LHCN-M2 (cell line): ENCODE measurements around the gene SLC30A2. TPM values are rescaled to one million over a fixed set of nuclear protein-coding genes. Genes with fewer than 3 reads are reported as not detected.
"Not testable (repeated sequence)": the region's sequence is repeated elsewhere in the genome, so short reads cannot be mapped to it uniquely, and the experiment has no call there.

Experiments
- DNase-seq: peaks from one replicate; pipeline ENCODE4 v3.0.0-alpha.2; 2012; ENCODE audit warnings: low read depth
- polyA plus RNA-seq: library from polyadenylated mRNA; unstranded; fragments of >200 nt; gene quantifications from one replicate; pipeline ENCODE4 v1.2.1, GENCODE V29; 2012; ENCODE audit warnings: missing spikeins
- total RNA-seq: library from RNA; depleted of rRNA; stranded (reverse); fragments of >200 nt; gene quantifications from 2 replicates; pipeline ENCODE4 v1.2.3, GENCODE V29; 2014; rRNA removed

Gene SLC30A2, protein sequence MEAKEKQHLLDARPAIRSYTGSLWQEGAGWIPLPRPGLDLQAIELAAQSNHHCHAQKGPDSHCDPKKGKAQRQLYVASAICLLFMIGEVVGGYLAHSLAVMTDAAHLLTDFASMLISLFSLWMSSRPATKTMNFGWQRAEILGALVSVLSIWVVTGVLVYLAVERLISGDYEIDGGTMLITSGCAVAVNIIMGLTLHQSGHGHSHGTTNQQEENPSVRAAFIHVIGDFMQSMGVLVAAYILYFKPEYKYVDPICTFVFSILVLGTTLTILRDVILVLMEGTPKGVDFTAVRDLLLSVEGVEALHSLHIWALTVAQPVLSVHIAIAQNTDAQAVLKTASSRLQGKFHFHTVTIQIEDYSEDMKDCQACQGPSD
- total RNA-seq, result not detected in 2 replicates
- 0.02 TPM for polyA plus RNA-seq

DNA sequence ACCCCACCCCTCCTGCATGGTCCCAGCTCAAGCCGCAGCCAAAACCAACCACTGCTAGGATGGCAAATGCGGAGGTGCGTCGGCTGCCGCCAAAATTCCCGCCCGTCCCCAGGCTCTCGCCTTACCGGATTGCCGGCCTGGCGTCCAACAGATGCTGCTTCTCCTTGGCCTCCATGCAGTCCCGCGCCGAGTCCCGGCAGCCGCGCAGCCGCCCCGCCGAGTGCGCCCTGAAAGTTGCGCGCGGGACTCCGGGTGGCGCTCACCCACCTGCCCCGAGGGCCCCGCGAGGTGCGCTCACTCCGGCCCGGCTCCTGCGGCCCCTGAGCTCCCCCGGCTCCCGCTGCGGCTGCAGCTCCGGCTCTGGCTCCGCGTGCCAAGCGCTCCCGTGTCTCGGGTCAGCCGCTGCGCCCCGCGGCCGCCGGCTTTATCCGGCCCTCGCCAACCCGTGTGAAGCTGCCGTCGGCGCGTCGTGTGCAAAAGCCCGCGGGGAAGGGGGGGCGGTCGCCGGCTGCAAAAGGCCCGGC is at the start of gene SLC30A2:
TSS of gene SLC30A2 (minus strand) at position 397 of the 524 bp plus-strand sequence. CDS start at position 175, 222 bp downstream.
- DNase-seq, result no peak

- DNase-seq, result no peak
These were observed 48.9 kb upstream of the SLC30A2 start for GRCh38 chr1:26094677-26095383.

DNA sequence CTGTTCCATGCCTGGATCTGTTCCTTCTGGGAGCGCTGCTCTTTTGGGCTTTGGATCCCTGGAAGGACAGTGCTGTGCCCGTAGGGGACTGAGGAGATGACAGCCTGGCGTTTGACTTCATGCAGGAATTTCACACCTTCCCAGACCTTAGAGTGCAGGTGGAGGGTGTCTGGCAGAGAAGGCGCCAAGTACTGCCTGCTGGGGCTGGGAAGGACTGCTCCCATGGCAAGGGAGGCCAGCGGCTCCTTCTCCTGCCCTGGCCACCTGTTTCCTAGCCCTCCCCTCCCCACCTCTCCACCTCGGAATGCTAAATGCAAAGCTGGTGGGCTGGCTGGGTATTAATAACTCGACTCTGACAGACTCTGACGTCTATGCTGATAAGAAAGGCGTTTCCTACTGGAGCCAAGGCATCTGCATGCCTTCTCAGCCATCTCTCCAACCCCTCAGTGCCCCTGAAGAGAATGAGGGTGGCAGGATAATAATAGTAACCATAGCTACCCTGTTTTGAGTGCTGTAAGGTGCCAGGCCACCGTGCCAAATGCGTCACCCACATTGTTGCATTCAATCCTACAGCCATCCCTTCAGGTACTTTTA is 48.3 kb upstream of the SLC30A2 start:
- no peak for DNase-seq

DNA sequence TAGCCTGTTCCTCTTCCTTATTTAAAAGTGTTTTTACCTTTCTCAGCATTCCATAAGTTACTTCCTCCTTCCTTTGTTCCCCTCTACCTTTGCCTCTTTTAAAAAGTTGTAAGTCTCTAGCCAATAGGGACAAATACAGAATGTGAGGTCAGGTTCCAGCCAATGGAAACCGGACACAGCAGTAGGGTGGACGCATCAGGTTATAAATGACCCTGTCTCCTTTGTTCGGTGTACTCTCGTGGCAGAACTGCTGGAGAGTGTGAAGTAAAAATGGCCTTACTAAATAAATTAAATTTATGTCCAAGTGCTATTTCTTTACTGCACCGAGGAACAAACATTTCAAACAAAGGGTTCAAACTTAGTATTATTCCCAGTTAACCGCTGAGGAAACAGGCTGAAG is 47.7 kb upstream of the SLC30A2 start:
- DNase-seq, result not testable (repeated sequence)

DNA sequence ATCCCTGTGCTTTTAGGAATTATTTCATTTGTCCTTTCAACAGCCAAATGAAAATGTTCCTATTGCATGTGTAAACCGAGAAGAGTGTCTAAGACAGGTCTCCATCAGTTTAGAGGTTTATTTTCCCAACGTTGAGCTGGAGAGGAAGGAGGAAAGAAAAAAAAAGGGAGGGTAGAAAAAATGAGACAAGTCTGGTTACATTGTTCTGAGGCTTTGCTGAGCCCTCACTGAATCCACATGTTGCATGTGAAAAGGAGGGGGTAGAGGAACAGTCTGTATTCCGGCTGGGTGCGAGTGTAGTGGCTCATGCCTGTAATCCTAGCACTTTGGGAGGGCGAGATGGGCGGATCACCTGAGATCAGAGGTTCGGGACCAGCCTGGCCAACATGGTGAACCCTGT is 46.5 kb upstream of the SLC30A2 start:
- DNase-seq, result no peak

- DNase-seq, result no peak
These were observed 45.0 kb upstream of the SLC30A2 start for GRCh38 chr1:26090893-26091292.

DNA sequence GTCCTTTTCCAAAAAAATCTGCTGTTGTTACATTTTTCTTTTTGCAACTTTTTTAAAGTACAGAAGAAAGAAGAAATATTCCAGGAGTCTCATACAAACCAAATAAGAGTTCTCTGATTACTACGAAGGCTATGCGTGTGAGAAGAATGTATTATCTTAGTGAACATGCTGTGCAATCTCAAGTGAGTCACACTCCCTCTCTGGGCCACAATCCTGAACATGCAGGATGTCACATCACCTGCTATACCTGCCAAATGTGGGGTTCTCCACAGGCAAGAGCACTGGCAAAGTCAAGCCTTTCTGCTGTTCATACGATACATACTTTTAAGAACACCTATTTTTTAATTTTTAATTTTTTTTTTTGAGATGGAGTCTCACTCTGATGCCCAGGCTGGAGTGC is 43.2 kb upstream of the SLC30A2 start:
- no peak for DNase-seq

- no peak for DNase-seq
These were observed 38.9 kb upstream of the SLC30A2 start for GRCh38 chr1:26084844-26085243.

DNA sequence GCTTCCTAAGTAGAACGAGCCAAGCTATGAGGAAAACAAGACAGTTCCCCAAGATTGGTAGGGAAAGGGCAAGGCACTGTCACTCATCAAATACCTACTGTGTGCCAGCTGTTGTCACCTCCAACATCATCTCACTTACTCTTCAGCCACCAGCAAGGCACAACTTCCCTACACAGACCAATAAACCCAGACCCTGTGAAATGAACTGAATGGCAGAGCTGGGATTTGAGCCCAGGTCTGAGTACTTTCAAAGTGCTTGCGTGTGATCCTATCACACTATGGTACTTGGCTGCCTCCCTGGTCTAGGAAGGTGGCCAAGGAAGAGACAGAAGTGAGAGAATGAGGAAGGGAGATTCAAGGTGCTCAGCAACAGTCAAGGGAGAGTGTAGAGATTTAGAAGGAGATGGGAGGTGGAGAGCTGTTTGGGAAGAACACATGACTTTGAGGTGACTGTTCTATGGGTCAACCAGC is 38.2 kb upstream of the SLC30A2 start:
- DNase-seq, result no peak

GRCh38 chr1:26083208-26083607 is 37.3 kb upstream of the SLC30A2 start:
- peak; percentile 11 for DNase-seq

GRCh38 chr1:26082020-26082350 is 36.1 kb upstream of the SLC30A2 start:
- no peak for DNase-seq

GRCh38 chr1:26081267-26082019 is 35.5 kb upstream of the SLC30A2 start:
- DNase-seq, result no peak

DNA sequence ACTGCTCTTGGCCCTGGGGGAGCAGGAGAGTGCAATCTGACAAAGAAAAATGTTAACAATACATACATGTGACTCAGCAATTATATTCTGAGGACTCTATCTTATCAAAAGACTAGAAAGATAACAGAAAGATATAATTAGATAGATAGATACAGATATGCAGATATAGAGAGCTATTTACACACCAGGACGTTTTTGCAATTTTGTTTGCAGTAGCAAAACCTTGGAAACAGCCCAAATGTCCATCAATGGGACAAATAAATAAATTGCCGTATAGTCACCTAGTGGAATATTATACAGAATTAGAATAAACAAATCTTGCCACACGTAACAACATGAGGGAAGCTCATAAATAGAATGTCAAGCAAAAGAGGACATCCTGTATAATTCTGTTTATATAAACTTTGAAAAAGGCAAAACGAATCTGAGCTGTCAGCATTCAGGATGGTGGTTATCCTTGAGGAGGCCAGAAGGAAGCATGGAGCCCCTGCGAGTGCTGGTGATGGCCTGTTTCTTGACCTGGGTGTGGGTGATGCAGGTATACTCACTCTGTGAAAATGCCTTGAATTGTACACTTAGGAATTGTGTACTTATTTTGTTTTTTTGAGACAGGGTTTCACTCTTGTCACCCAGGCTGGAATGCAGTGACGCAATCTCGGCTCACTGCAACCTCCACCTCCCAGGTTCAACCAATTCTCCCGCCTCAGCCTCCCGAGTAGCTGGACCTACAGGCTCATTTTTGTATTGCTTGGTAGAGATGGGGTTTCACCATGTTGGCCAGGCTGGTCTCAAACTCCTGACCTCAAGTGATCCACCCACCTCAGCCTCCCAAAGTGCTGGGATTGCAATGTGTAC is 34.3 kb upstream of the SLC30A2 start:
- DNase-seq, result no peak

DNA sequence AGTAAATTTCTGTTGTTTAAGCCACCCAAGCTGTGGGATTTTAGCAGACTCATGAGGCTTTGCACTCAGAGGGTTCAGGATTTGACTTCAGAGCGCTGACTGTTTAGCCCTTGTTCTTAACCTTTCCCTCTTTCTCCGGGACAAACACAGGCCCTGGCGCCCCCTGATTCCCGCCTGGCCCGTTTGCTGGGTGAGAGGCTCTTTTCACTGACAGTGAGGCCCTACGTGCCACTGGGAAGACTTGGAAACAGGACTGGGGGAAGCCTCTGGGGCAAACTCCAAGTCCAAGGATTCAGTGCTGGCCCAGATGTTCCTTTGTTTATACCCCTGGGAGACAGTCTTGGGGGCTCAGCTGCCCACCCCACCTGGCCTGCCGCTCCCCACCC is 33.3 kb upstream of the SLC30A2 start:
- DNase-seq, result no peak

- DNase-seq, result no peak
These were observed 32.6 kb upstream of the SLC30A2 start for GRCh38 chr1:26078286-26079177.

DNA sequence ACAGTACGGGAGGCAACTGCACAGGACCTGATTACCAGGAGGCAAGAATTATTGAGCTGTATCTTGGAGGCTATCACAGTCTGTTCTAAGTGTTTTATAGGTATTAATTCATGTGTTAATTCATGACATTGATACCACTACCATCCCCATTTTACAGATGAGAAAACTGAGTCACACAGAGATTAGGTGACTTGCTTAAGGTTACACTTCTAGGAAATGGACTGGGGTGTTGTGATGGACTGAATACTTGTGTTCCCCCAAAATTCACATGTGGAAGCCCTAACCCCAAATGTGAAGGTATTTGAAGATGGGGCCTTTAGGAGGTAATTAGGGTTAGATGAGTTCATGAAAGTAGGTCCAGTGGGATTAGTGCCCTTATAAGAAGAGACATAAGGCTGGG is 31.6 kb upstream of the SLC30A2 start:
- no peak for DNase-seq

DNA sequence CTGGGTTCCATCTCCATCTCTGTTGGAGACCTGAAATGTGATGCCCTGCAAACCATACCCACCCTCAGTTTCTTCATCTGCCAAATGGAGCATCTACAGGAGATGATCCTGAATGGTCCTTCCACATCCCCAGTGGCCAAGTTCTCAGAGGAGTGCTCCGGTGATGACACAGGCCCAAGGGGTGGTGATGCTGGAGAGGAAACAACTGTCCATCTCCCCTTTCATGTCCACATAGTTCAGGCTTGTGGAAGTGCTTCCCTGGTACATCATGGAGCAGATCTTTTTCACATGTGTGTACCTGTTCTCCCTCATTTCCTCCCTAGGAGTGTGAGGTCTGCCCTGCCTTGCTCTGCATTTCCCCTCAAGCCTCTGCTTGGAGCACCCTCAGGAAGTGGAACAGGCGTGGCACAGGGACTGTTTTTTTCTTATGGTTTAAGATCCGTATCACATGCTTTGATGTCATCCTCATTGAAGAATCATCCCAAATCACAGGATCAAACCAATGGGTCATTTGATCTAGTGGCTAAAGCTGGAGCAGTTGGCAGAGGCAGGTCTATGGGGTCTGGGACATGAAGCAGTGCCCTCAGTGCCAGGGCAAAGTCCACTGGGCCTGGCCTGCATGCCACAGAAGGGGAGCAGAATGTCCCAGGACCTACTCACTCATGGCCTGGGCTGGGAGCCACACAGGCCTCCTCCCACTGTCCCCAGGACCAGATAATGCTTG is 29.7 kb upstream of the SLC30A2 start:
- DNase-seq, result no peak

- DNase-seq, result peak; percentile 4
These were observed 26.4 kb upstream of the SLC30A2 start for GRCh38 chr1:26072305-26072704.

GRCh38 chr1:26070963-26071342 is 25.0 kb upstream of the SLC30A2 start:
- no peak for DNase-seq
